ENCODE measurements around the gene DUS1L.

GRCh38 chr17:82046903-82047302 is 18.7 kb downstream of the DUS1L start:
- no peak for TF ChIP-seq USF1 (IDR thresholded peaks at IDR 0.05; ENCODE audit: borderline replicate concordance, low read depth)
- TF ChIP-seq CTCF (IDR thresholded peaks at IDR 0.05), result no peak
- TF ChIP-seq NFIC (IDR thresholded peaks at IDR 0.05; ENCODE audit: borderline replicate concordance), result no peak
- no peak for TF ChIP-seq EP300 (IDR thresholded peaks at IDR 0.05; ENCODE audit: borderline replicate concordance in 1 of 2, low read depth in 1 of 2, low read length in 1 of 2)
- TF ChIP-seq MAX (IDR thresholded peaks at IDR 0.05; ENCODE audit: low read depth), result no peak
- no peak for TF ChIP-seq RFX5 (IDR thresholded peaks at IDR 0.05; ENCODE audit: low read length)
- TF ChIP-seq YY1 (IDR thresholded peaks at IDR 0.05; ENCODE audit: low read depth), result no peak
- TF ChIP-seq RXRA (IDR thresholded peaks at IDR 0.05; ENCODE audit: borderline replicate concordance, low read depth), result no peak
- TF ChIP-seq SMC3 (IDR thresholded peaks at IDR 0.05; ENCODE audit: low read depth, low read length), result no peak
- no peak for TF ChIP-seq MEF2A (IDR thresholded peaks at IDR 0.05; ENCODE audit: borderline replicate concordance, low read depth)
- no peak for TF ChIP-seq REST (IDR thresholded peaks at IDR 0.05; ENCODE audit: low read depth, low read length)
- no peak for TF ChIP-seq CHD2 (IDR thresholded peaks at IDR 0.05; ENCODE audit: low read length, partially characterized antibody)
- TF ChIP-seq MXI1 (IDR thresholded peaks at IDR 0.05; ENCODE audit: low read depth, low read length), result no peak
